CD14-positive monocyte (primary cell): ENCODE data around the gene CLIC1. TPM values are rescaled to one million over a fixed set of nuclear protein-coding genes. Genes with fewer than 3 reads are reported as not detected.

ENCODE experiments used
- DNase-seq, 3 donors: peaks; one replicate each; pipeline ENCODE4 v3.0.0-alpha.2; 2011 to 2022
- H2AFZ ChIP-seq: 2 replicates; pipeline ENCODE4 v1.6.0; 2012; ENCODE audit warnings: mild to moderate bottlenecking, low read depth, low read length, inconsistent platforms; ENCODE audit not compliant: insufficient read depth, poor library complexity, severe bottlenecking
- H3K27ac ChIP-seq, 2 donors: 1 replicate in 1 of 2; 2 replicates in 1 of 2; pipeline ENCODE4 v1.5.1; 2012 to 2013; ENCODE audit warnings: low read length in 2 of 2, control low read depth in 1 of 2, inconsistent platforms in 1 of 2, low read depth in 1 of 2, mild to moderate bottlenecking in 1 of 2
- H3K27me3 ChIP-seq, 2 donors: one replicate each; pipeline versions ENCODE4 v1.6.0 to v1.6.1; 2011 to 2013; ENCODE audit warnings: low read length in 2 of 2; ENCODE audit not compliant: control insufficient read depth in 2 of 2, insufficient read depth in 2 of 2
- H3K36me3 ChIP-seq, 2 donors: replicated peaks in 1 of 2; 1 replicate in 1 of 2; 2 replicates in 1 of 2; pipeline versions ENCODE4 v1.5.1 to v1.6.1; 2012 to 2013; ENCODE audit warnings: low read length in 2 of 2, control low read depth in 1 of 2, inconsistent platforms in 1 of 2, mild to moderate bottlenecking in 1 of 2; ENCODE audit not compliant: insufficient read depth in 2 of 2, control insufficient read depth in 1 of 2
- H3K4me1 ChIP-seq, 2 donors: 1 replicate in 1 of 2; 2 replicates in 1 of 2; pipeline versions ENCODE4 v1.5.1 to v1.6.1; 2012 to 2013; ENCODE audit warnings: low read length in 2 of 2, control low read depth in 1 of 2, inconsistent platforms in 1 of 2, mild to moderate bottlenecking in 1 of 2, moderate library complexity in 1 of 2; ENCODE audit not compliant: insufficient read depth in 2 of 2, control insufficient read depth in 1 of 2
- H3K4me2 ChIP-seq: replicated peaks from 2 replicates; pipeline ENCODE3; 2012; ENCODE audit warnings: low read length, moderate library complexity, mild to moderate bottlenecking; ENCODE audit not compliant: poor library complexity, severe bottlenecking; ENCODE audit errors: extremely low read depth
- H3K4me3 ChIP-seq, 3 experiments: fragments of 200-600 bp in 1 of 3; sonication (generic) in 1 of 3; replicated peaks in 1 of 3; 1 replicate in 2 of 3; 2 replicates in 1 of 3; pipeline ENCODE4 v1.5.1; 2011 to 2013; ENCODE audit warnings: low read length in 3 of 3, mild to moderate bottlenecking in 3 of 3, control low read depth in 2 of 3, low read depth in 2 of 3, inconsistent platforms in 1 of 3, moderate library complexity in 1 of 3
- H3K79me2 ChIP-seq: 2 replicates; pipeline ENCODE4 v1.6.0; 2012; ENCODE audit warnings: mild to moderate bottlenecking, control low read depth, inconsistent platforms, low read length, moderate library complexity; ENCODE audit not compliant: insufficient read depth
- H3K9ac ChIP-seq: 2 replicates; pipeline ENCODE4 v1.6.0; 2017; ENCODE audit warnings: low read length, mild to moderate bottlenecking; ENCODE audit not compliant: insufficient read depth, poor library complexity, severe bottlenecking
- H3K9me3 ChIP-seq, 2 donors: replicated peaks in 1 of 2; 1 replicate in 1 of 2; 2 replicates in 1 of 2; pipeline versions ENCODE4 v1.5.1 to v1.6.1; 2012 to 2013; ENCODE audit warnings: low read length in 2 of 2, control low read depth in 1 of 2; ENCODE audit not compliant: control insufficient read depth in 1 of 2, insufficient read depth in 1 of 2
- H4K20me1 ChIP-seq: 2 replicates; pipeline ENCODE4 v1.6.0; 2012; ENCODE audit warnings: mild to moderate bottlenecking, low read length, control low read depth, moderate library complexity; ENCODE audit not compliant: insufficient read depth
- H3K27ac Mint-ChIP-seq, 7 donors: one replicate each; pipeline ENCODE4 v1.8.0; 2020; ENCODE audit warnings: mild to moderate bottlenecking in 7 of 7, mixed read lengths in 7 of 7, moderate library complexity in 6 of 7, inconsistent platforms in 2 of 7
- H3K27me3 Mint-ChIP-seq, 3 donors: one replicate each; pipeline ENCODE4 v1.8.0; 2021 to 2022; ENCODE audit warnings: low read depth in 3 of 3, mild to moderate bottlenecking in 3 of 3, mixed read lengths in 3 of 3, moderate library complexity in 3 of 3, inconsistent platforms in 1 of 3
- H3K36me3 Mint-ChIP-seq, 2 donors: one replicate each; pipeline ENCODE4 v1.8.0; 2020; ENCODE audit warnings: mixed read lengths in 2 of 2, inconsistent platforms in 1 of 2, mild to moderate bottlenecking in 1 of 2
- H3K4me1 Mint-ChIP-seq: one replicate; pipeline ENCODE4 v1.8.0; 2020; ENCODE audit warnings: mild to moderate bottlenecking, mixed read lengths
- H3K4me3 Mint-ChIP-seq, 2 donors: one replicate each; pipeline ENCODE4 v1.8.0; 2020; ENCODE audit warnings: mild to moderate bottlenecking in 2 of 2, mixed read lengths in 2 of 2, moderate library complexity in 1 of 2
- H3K9me3 Mint-ChIP-seq, 7 donors: one replicate each; pipeline ENCODE4 v1.8.0; 2020 to 2022; ENCODE audit warnings: mixed read lengths in 7 of 7, mild to moderate bottlenecking in 6 of 7, moderate library complexity in 6 of 7, inconsistent platforms in 2 of 7
- WGBS: methylation state at CpG from one replicate; pipeline ENCODE4 v1.1.5; 2013; ENCODE audit warnings: missing lambda C conversion rate; ENCODE audit not compliant: insufficient coverage; 5-methylcytosine and 5-hydroxymethylcytosine counted together
- intact Hi-C, 2 donors: fragments of 100-400 bp; cut with micrococcal nuclease; formaldehyde crosslinking; loops; one replicate each; pipeline versions ENCODE4 v1.15.0 to v1.15.1; 2023
- polyA plus RNA-seq, 3 donors: library from polyadenylated mRNA; depleted of rRNA in 1 of 3; unstranded in 2 of 3; stranded (reverse) in 1 of 3; fragments of 300-500 nt in 2 of 3; fragments of >200 nt in 1 of 3; fragmentation: Illumina TruSeq in 2 of 3; gene quantifications; 1 replicate in 2 of 3; 2 replicates in 1 of 3; pipeline ENCODE4 v1.2.3, GENCODE V29; 2012 to 2021
- TF ChIP-seq, protein P1 (sequence below): fragments of 200-600 bp; IDR thresholded peaks from one replicate; pipeline ENCODE4 v1.8.0; 2022; ENCODE audit warnings: antibody characterized with exemption, mild to moderate bottlenecking

Gene CLIC1
- polyA plus RNA-seq, 3 donors, result 676 to 1,304 (median 1,196) TPM

- WGBS, result 19% methylated on average over 14 of the region's 36 CpGs
- intact Hi-C loops, result loop anchor here (1.0 to 10.0 kb wide), 3 partner anchors 7 to 106 kb away; partner anchors contain the start of gene CLIC1 (in 1 of the 2)
Measured at GRCh38 chr6:31728767-31729514, 7.4 kb downstream of the CLIC1 start, which contains the start of gene DDAH2. Gene DDAH2, minus strand, starts transcription at chr6:31729299. Its CDS starts 138 bp downstream, at chr6:31729161.

More at GRCh38 chr6:31728767-31729514, 7.4 kb downstream of the CLIC1 start, which contains the start of gene DDAH2:
- no peak for DNase-seq
- H3K36me3 ChIP-seq, result peaks cover 36% of the 10 kb centered on the region in 2 donors
- Mint-ChIP-seq H3K27me3 (peaks cover 1 to 6% (median 4%) of the 10 kb centered on the region in 3 donors), H3K36me3 (peaks cover 63 to 65% of the 10 kb centered on the region in 2 donors), H3K27ac (peak within 1 kb of the TSS; percentile 96 to 99 (median 98)), H3K4me3 (peak within 1 kb of the TSS; percentile 96), H3K4me1 (peaks cover 70% of the 10 kb centered on the region), H3K9me3 (peaks cover 0 to 4% (median 0%) of the 10 kb centered on the region in 7 donors)
- peaks cover 70 to 84% of the 10 kb centered on the region in 2 donors for H3K4me1 ChIP-seq
- no peaks in the 10 kb centered on the region for H3K9me3 ChIP-seq
- H3K4me2 ChIP-seq, result peak within 1 kb of the TSS; percentile 92
- H4K20me1 ChIP-seq, result peaks cover 38% of the 10 kb centered on the region
- H3K27ac ChIP-seq, result peak within 1 kb of the TSS; percentile 94 to 96
- no peaks in the 10 kb centered on the region for H3K27me3 ChIP-seq
- H2AFZ ChIP-seq, result no peak within 1 kb of the TSS
- H3K9ac ChIP-seq, result peak within 1 kb of the TSS; percentile 71
- H3K79me2 ChIP-seq, result peaks cover 53% of the 10 kb centered on the region
- peak within 1 kb of the TSS; percentile 68 to 87 (median 81) for H3K4me3 ChIP-seq
- TF ChIP-seq, protein P1, sequence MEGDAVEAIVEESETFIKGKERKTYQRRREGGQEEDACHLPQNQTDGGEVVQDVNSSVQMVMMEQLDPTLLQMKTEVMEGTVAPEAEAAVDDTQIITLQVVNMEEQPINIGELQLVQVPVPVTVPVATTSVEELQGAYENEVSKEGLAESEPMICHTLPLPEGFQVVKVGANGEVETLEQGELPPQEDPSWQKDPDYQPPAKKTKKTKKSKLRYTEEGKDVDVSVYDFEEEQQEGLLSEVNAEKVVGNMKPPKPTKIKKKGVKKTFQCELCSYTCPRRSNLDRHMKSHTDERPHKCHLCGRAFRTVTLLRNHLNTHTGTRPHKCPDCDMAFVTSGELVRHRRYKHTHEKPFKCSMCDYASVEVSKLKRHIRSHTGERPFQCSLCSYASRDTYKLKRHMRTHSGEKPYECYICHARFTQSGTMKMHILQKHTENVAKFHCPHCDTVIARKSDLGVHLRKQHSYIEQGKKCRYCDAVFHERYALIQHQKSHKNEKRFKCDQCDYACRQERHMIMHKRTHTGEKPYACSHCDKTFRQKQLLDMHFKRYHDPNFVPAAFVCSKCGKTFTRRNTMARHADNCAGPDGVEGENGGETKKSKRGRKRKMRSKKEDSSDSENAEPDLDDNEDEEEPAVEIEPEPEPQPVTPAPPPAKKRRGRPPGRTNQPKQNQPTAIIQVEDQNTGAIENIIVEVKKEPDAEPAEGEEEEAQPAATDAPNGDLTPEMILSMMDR, result no peak
